Peyer's patch (tissue), 4 donors: Measurements from ENCODE around the gene KCNQ1. TPM values are rescaled to one million over a fixed set of nuclear protein-coding genes. Genes with fewer than 3 reads are reported as not detected.

Experiments used
- DNase-seq, 3 donors: peaks; one replicate each; pipeline ENCODE4 v3.0.0-alpha.2; 2017 to 2019
- H3K27ac ChIP-seq, 4 donors: fragments of 200-600 bp; sonication (generic); one replicate each; pipeline ENCODE4 v1.5.1; 2016 to 2019
- H3K27me3 ChIP-seq, 2 donors: fragments of 200-600 bp; sonication (generic); one replicate each; pipeline ENCODE4 v1.5.1; 2019
- H3K36me3 ChIP-seq, 3 donors: fragments of 200-600 bp; sonication (generic); one replicate each; pipeline ENCODE4 v1.5.1; 2016 to 2019
- H3K4me1 ChIP-seq, 4 donors: fragments of 200-600 bp; sonication (generic); one replicate each; pipeline ENCODE4 v1.5.1; 2016 to 2019
- H3K4me3 ChIP-seq, 4 donors: fragments of 200-600 bp; sonication (generic); 1 replicate in 3 of 4; 2 replicates in 1 of 4; pipeline ENCODE4 v1.5.1; 2016 to 2019; ENCODE audit warnings: mild to moderate bottlenecking in 1 of 4
- H3K9me3 ChIP-seq, 4 donors: fragments of 200-600 bp; sonication (generic); one replicate each; pipeline ENCODE4 v1.5.1; 2016 to 2019; ENCODE audit warnings: mild to moderate bottlenecking in 1 of 4
- CTCF ChIP-seq, 6 experiments: fragments of 450-650 bp in 4 of 6; fragments of 200-600 bp in 2 of 6; sonication (generic) in 1 of 6; IDR thresholded peaks; one replicate each; pipeline ENCODE4 v1.5.1; 2017 to 2019; ENCODE audit warnings: antibody characterized with exemption in 6 of 6, mild to moderate bottlenecking in 3 of 6, moderate library complexity in 1 of 6
- POLR2A ChIP-seq, 2 donors: fragments of 450-650 bp; IDR thresholded peaks; one replicate each; pipeline ENCODE4 v1.5.1; 2017; ENCODE audit warnings: antibody characterized with exemption in 2 of 2, mild to moderate bottlenecking in 2 of 2, moderate library complexity in 2 of 2
- total RNA-seq, 4 donors: library from RNA; depleted of rRNA; stranded (reverse); fragments of >200 nt; gene quantifications; one replicate each; pipeline ENCODE4 v1.1.0, GENCODE V29; 2016

The KCNQ1 gene
- total RNA-seq, 4 donors from 2014 or later: 50.6 to 66.4 (median 54.2) TPM

DNA sequence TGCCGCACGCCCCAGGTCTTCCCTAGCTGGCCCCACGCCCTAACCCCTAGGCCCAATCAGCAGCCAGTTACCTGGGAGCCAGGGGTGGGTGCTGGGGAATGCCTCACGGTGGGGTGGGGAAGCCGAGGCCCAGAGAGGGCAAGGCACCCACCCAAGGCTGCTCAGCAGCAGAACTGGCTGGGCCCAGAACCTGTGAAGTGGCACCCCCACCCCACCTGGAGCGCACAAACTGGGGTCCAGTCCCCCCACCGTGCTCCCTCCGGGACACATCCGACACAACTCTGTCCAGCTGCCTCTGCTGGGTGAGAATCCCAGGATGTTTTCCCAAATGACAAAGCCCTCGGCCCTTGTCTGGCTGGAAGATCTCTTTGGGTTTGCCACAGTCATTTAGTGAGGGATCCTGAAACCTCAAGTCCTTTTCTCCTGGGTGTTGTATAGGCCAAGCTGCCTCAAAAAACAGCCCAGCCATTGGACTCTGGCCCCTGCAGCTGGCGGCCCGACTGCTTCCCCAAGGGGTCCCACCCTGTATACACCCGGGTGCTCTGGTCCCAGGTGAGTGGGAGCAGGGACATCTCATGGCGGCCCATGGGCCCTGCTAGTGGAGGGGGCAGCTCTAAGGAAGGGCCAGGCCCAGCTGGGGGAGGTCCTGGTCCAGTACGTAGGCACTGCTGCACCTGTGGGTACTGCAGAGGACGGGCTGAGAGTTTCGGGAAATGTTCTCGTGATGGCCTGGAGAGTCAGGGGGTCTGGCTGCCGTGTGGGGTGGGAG, 23.4 kb upstream of the KCNQ1 start:
- Histone ChIP-seq H3K4me3 (no peak overlapping the region), H3K9me3 (no peaks in the 10 kb centered on the region), H3K27me3 (no peaks in the 10 kb centered on the region), H3K36me3 (no peaks in the 10 kb centered on the region), H3K27ac (no peak overlapping the region), H3K4me1 (peaks cover 4 to 14% (median 7%) of the 10 kb centered on the region in 4 donors)
- no peak for DNase-seq
- TF ChIP-seq CTCF (IDR thresholded peaks at IDR 0.05) (no peak), POLR2A (IDR thresholded peaks at IDR 0.05) (no peak)

DNA sequence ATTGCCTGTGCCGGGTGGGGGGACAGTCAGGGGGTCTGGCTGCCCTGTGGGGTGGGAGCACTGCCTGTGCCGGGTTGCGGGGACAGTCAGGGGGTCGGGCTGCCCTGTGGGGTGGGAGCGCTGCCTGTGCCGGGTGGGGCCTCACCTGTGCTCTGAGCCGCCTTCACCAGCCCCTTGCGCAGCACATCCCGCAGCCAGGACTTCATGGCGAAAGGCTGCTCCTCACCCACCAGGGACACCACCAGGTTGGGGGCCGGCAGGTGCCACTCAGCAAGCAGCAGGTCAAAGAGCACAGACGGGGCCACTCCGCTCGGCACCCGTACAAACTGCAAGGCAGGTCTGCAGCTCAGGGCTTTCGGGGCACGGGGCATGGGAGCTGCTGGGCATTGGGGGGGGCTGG, 22.8 kb upstream of the KCNQ1 start:
- Histone ChIP-seq H3K9me3 (no peaks in the 10 kb centered on the region), H3K4me1 (peaks cover 4 to 20% (median 7%) of the 10 kb centered on the region in 4 donors), H3K27ac (no peak overlapping the region), H3K4me3 (no peak overlapping the region), H3K36me3 (no peaks in the 10 kb centered on the region), H3K27me3 (no peaks in the 10 kb centered on the region)
- no peak for DNase-seq
- TF ChIP-seq CTCF (IDR thresholded peaks at IDR 0.05) (no peak), POLR2A (IDR thresholded peaks at IDR 0.05) (no peak)

- no peak for DNase-seq
- TF ChIP-seq POLR2A (IDR thresholded peaks at IDR 0.05) (no peak), CTCF (IDR thresholded peaks at IDR 0.05) (no peak)
- H3K4me1 ChIP-seq: peaks cover 4 to 24% (median 7%) of the 10 kb centered on the region in 4 donors
- H3K4me3 ChIP-seq: no peak overlapping the region
- H3K36me3 ChIP-seq: no peaks in the 10 kb centered on the region
- H3K9me3 ChIP-seq: no peaks in the 10 kb centered on the region
- H3K27me3 ChIP-seq: no peaks in the 10 kb centered on the region
- no peak overlapping the region for H3K27ac ChIP-seq
These were observed 22.2 kb upstream of the KCNQ1 start for GRCh38 chr11:2422461-2423156.

- Histone ChIP-seq H3K9me3 (no peaks in the 10 kb centered on the region), H3K36me3 (no peaks in the 10 kb centered on the region), H3K4me1 (peaks cover 4 to 24% (median 7%) of the 10 kb centered on the region in 4 donors), H3K27me3 (no peaks in the 10 kb centered on the region), H3K4me3 (no peak overlapping the region), H3K27ac (no peak overlapping the region)
- DNase-seq: no peak
- TF ChIP-seq CTCF (IDR thresholded peaks at IDR 0.05) (no peak), POLR2A (IDR thresholded peaks at IDR 0.05) (no peak)
These were observed 21.4 kb upstream of the KCNQ1 start for GRCh38 chr11:2423157-2424025.

DNA sequence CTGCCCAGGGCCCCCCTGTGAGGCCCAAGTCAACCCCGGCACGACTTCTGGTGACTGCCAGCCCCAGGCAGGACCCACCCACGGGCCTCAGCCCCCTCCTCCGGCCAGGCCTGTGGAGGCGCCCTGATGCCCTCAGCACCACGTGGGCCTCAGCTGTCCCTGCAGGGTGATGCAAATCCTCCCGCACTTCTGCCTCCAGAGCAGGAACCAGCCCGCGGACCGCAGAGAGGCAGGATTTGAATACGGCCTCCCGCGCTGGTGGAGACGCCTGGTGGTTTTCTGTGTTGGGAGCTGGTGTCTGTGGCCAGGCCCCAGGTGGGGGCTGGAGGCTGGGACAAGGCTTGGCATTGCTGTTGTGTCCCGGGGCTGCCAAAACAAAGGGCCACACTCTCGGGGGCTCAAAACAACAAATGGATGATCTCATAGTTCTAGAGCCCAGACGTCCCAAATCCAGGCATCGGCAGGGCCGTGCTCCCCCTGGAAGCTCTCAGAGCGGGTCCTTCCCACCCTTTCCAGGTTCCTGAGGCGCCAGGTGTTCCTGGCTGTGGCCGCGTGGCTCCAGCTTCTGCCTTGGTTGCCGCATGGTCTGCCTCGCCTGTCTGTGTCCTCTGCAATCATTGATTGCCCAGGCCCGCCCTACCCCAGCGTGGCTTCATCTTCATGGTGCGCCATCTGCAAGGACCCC, 19.9 kb upstream of the KCNQ1 start:
- Histone ChIP-seq H3K27ac (no peak overlapping the region), H3K4me3 (no peak overlapping the region), H3K4me1 (peaks cover 4 to 23% (median 7%) of the 10 kb centered on the region in 4 donors), H3K36me3 (no peaks in the 10 kb centered on the region), H3K27me3 (no peaks in the 10 kb centered on the region), H3K9me3 (no peaks in the 10 kb centered on the region)
- no peak for DNase-seq
- TF ChIP-seq POLR2A (IDR thresholded peaks at IDR 0.05) (no peak), CTCF (IDR thresholded peaks at IDR 0.05) (no peak)
